GM21825 (cell line): ENCODE measurements around the gene TM9SF3.
"Not testable (repeated sequence)": the region's sequence is repeated elsewhere in the genome, so short reads cannot be mapped to it uniquely, and the experiment has no call there.

Source experiments
- ATAC-seq: cut with Tn5 transposase; IDR thresholded peaks from one replicate; pipeline ENCODE4 v1.9.1; 2021; ENCODE audit warnings: mild to moderate bottlenecking, moderate library complexity; ENCODE audit not compliant: unreplicated experiment

TM9SF3 gene

DNA sequence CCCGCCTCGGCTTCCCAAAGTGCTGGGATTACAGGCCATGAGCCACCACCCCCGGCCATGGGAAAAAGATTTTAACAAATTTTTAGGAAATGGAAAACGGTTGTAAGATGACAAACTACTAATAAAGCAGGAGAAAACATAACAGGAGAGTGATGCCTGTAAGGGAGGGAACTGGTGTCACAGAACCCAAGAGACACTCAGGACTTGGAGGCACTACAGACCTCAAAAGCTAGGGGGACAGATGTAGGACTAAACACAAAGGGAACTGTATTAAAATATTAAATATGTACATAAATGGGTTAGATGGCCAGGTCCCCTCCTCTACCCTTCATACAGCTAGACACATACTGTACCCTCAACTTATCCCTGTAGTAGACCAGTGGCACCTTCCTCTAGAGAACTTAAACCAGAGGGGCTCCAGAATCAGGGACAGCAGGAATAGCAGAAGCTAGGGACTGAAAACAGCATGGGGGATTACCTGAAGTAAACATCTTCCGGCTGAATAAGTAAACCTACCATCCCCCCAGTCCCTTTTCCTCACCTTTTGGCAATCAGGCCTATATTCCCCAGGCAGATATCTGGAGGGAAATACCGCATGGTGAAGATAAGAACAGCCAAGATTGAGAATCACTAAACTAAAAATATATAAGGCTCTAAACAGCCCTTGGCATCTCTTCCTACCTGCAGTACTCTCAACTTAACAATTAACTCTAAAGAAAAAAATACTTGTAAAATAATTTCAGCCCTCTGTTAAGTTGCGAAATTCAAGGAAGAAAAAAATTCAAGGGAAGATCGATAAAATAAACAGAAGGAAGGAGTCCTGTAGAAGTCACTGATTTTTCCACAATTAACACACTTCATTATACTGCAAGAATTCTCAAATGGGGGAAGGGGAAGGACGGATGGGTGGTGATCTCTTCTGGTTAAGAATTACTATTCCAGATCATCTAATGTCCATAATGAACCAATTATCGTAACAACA, 15.5 kb downstream of the TM9SF3 start:
- ATAC-seq, result no peak

DNA sequence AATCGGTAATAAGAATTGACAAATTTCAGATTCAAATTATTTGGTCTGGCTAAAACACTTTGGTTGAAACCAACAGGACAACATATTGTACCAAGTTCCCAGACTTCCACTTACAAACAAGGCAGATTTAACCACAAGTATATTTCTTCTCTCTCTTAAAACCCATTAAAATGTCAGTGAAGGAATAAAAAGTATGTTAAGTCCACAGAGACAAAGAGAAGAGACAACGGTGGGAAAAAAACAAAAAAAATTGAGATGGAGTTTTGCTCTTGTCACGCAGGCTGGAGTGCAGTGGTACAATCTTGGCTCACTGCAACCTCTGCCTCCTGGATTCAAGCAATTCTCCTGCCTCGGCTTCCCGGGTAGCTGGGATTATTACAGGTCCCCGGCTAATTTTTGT, 16.3 kb downstream of the TM9SF3 start:
- no peak for ATAC-seq

DNA sequence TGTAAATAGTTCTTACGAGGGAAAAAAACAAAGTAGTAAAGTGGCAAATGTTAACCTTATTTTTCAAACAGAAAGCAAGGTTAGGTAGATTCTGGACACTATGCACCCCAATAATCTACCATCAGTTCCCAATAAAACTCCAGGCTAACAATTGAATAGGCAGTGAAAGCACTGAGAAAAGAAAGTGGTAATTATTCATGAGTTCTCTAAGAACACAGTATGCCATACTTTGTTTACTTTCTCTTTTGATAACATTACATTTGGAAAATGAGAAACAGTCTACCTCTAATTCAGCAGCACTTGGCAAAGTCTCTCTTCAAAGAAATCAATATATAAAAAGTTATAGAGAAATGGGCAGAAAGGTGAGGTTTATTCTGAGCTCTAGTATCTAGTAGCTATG, 18.4 kb downstream of the TM9SF3 start:
- ATAC-seq, result no peak

DNA sequence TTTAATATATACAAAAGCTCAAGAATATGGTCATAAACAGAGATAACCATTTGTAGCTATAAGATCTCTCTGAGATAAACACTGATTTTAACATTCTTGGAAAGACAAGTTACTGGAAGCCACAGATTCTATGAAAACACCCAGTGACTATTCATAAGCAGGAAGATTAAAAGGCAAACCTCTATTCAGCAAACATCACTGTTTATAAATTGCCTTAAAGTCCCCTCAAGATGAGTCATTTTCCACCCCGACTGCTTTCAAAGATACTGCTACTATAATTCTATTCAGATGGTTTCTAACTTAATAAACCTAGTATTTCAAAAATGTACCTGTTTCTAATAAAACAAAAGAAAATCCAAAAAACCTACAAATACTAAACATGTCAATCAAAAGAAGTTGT, 21.0 kb downstream of the TM9SF3 start:
- no peak for ATAC-seq

DNA sequence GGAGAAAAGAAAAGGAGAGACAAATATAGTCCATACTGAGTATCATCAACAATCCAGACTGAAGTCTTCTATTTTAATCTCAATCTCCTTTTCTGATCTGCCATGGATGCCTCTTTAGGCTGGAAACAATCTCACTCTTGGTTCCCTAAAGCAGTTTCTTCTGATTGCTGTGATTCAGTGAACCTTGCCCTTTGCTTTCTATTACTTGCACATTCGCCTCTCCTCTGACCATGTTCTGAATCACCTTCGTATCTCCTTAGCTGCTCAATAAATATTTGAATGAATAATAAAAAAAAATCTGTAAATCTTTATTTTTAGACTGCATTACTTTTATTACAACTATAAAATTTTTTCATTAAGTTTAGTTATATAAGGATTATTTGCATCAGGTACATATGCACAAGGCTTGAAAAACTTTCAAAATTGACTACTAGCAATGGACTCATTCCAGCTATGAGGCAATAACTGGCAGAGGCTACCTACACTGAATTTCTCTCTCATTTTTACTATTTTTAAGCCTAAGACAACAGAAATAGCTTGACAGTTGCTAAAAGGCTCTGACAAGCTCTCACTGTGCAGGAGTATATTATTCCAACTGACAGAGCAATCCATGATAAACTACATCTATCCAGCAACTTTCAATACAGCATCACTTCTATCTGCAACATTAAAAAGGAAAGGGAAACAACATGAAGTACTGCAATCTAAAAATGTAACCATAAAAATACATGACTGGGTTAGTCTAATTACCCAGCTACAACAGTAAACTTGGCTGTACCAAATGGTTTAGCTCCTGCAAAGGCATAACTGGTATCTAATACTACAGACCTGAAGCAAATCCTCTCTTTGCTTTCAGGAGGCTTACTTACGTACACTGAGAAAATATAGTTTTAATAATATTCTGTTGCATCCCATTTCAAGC, 25.6 kb downstream of the TM9SF3 start:
- no peak for ATAC-seq

DNA sequence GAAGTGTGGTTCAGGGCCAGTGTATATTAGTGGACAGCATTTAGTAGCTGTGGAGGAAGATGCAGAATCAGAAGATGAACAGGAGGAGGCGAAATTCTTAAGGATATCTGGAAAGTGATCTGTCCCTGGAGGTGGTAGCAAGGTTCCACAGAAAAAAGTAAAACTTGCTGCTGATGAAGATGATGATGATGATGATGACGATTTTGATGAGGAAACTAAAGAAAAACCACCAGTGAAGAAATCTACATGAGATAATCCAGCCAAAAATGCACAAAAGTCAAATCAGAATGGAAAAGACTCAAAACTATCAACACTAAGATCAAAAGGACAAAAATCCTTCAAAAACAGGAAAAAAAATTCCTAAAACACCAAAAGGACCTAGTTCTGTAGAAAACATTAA, 26.3 kb downstream of the TM9SF3 start:
- no peak for ATAC-seq

DNA sequence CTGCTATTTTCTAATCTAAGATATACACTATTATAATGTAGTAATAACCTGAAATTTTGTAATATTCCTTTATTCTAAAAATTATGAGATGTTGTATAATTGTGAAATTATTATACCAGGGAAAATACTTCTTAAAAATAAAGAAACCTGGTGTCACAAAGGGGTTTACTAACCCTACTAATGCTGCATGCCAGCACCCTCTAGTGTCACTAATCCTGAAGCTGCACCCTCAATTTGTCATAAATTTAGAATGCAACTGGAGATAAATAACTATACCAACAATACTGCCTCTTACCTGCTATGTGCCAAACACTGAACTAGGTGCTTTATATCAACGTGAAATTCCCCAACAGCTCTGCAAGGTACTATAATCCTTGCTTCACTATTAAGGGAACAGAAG, 30.8 kb downstream of the TM9SF3 start:
- ATAC-seq, result no peak

DNA sequence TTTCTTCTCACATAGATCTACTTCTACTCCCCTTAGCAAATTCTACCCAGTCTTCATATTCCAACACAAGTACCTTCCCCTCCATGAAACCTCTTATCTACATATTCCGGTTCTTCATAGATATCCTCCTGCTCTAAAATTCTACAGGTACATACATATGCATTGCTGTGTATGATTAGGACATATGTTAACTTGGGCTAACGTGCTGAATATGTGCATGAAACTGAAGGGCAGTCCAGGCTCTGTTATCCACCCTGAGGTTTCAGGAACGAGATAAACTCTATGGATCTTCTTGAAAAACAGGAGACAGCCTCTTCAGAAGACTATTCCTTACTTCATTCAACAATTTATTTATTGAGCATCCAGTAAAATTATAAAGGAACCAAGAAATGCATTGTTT, 31.5 kb downstream of the TM9SF3 start:
- no peak for ATAC-seq

DNA sequence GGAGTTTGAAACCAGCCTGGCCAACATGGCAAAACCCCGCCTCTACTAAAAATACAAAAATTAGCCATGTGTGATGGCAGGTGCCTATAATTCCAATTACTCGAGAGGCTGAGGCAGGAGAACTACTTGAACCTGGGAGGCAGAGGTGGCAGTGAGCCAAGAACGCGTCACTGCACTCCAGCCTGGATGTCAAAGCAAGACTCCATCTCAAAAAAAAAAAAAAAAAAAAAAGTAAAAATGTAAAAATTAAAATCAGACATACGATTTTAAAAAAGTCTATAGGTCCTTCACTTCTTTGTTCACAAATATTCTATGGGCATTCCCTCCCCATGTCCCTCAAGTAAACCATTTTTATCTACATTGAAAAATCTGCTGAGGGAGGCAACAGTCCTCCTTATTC, 38.2 kb downstream of the TM9SF3 start:
- ATAC-seq, result no peak

DNA sequence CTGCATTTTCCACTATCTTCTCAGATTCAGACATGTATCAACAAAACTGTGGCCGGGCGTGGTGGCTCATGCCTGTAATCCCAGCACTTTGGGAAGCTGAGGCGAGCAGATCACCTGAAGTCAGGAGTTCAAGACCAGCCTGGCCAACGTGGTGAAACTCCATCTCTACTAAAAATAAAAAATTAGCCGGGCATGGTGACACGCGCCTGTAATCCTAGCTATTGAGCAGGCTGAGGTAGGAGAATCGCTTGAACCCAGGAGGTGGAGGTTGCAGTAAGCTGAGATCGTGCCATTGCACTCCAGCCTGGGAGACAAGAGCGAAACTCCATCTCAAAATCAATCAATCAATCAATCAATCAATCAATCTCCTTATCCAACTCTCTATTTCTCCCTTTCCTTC, 41.3 kb downstream of the TM9SF3 start:
- ATAC-seq, result not testable (repeated sequence)

DNA sequence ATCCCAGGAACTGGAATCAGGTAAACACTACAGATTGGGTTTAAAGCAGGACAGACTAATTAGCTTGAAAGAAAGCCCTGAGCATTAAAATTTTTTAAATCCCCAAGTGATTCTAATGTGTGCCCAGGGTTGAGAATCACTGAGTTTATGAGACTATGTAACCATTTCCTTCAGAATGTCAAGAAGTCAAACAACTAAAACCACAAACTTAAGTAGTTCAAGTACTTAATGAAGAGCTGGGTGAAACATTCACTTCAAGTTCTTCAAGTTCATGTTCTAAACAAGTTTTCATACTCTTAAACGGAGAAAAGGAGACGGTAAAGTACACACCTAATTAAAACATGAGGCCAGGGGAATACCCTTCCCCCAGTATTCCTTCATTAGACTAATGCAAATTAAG, 44.9 kb downstream of the TM9SF3 start:
- no peak for ATAC-seq

DNA sequence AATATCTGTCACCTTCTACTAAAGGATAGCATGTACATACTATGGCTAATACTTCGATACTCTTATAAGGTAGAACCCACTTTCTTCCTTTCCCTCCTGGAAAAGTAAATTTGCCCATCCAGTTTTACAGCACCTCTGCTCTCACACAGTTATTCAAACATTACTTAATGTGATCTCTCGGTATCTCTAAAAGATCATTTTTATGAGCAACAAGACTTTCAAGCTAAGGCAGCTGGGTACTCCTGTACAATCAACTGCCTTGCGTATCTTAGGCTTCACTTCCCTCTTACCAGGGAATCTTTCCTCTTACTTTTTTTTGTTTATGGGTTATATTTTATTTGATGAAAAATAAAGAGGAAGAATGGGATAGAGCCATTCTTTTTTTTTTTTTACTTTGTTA, 46.6 kb downstream of the TM9SF3 start:
- no peak for ATAC-seq

DNA sequence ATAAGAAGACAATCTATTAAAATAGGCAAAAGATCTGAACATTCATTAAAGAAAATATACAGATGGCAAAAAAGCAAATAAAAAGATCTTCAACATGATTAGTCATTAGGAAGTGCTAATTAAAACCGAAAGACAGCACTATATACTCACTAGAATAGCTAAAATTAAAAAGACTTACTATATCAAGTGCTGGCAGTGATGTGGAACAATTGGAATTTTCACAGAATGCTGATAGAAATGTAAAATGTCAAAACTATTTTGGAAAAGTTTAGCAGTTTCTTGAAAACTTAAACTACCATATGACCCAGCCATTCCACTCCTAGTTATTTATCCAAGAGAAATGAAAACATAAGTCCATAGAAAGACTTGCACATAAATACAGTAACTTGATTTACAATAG, 48.1 kb downstream of the TM9SF3 start:
- no peak for ATAC-seq

DNA sequence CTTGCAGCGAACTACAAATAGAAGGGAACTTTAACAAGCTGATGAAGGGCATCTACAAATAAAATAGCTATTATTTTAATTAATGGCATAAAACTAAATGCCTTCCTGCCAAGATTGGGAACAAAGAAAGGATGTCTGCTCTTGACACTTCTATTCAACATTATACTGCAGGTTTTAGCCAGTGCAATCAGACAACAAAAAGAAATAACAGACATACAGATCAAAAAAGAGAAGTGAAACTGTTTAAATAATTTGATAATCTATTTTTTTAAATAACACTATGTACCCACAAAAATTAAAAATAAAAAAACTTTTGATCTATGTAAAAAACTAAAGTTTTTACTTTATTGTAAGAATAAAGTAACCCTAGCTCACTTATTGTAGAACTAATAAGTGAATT, 50.7 kb downstream of the TM9SF3 start:
- ATAC-seq, result no peak

DNA sequence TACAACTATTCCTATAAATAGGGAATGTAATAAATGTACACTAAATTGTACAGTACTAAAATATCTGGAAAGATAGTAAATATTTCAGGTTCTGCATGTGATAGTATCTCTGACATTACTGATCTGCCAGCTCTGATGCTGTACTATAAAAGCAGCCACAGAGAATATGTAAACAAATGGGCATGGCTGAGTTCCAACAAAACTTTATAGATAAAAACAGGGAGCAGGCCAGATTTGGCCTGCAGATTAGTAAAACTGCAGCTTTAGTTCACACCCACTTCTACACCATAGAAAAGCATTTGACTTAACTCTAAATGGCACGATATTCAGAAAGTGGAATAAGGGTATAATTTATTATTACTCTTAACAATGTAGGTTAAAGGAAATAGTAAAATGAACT, 54.3 kb downstream of the TM9SF3 start:
- ATAC-seq, result no peak

DNA sequence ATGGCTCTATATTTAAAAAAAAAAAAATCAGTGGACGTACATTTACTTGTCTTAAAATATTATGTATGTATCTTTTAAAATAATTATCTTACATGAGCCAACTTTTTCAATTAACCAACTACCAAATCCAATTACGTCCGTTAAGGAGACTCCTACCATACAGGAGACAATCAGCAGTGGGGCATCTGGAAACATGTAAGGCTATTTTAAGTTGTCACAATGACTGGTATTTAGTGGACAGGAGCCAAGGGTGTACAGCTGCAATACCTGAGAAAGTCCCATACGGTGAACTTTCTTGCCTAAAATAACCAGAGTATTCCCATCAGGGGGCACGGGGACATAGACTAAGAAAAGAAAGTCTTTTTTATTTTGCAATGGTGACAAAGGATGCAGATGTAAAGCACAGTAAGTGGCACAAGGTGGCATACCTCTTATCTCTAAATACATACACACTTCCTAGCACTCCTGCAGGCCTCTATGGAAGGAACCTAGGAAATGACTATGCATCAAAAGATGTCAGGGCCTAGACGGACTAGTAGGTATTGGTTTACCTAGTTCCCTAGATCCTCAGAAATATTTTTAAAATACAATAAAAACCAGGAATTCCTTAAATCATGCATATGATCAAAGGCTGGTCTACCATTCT, 57.1 kb downstream of the TM9SF3 start:
- no peak for ATAC-seq

DNA sequence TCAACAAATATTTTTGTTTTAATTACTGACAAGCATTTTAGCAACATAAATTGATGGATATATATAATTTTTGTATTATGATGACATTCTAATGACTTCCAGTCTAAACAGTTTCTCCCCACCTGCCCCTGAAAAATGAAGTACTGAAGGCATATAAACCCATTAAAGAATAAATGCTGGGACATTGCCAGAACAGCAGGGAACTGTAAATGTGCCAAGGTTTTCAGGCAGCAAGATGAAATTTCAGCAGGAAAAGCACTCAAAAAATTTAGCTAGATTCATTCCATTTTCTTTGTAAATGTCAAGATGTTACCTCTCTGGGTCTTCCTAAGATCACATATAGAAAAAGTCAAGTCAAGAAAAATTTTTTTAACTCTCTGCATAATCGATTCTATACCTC, 62.1 kb downstream of the TM9SF3 start:
- ATAC-seq, result no peak

DNA sequence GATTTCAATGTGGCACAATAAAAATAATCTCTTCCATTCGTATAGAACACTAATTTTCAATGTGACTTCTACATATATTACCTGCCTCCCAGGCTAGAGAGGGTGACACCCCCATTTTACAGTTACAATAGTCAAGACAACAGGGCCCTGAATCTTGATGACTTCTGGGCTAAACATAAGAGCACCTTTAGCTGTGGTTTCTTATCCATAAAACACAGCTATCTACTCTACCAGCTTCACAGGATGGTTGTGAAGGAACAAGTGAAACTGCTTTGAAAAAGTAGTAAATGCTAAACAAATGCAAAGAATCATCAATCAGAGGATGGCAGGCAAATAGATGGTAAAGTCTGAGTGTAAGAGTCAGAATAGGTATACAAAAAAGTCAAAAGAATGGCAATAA, 69.5 kb downstream of the TM9SF3 start:
- no peak for ATAC-seq

DNA sequence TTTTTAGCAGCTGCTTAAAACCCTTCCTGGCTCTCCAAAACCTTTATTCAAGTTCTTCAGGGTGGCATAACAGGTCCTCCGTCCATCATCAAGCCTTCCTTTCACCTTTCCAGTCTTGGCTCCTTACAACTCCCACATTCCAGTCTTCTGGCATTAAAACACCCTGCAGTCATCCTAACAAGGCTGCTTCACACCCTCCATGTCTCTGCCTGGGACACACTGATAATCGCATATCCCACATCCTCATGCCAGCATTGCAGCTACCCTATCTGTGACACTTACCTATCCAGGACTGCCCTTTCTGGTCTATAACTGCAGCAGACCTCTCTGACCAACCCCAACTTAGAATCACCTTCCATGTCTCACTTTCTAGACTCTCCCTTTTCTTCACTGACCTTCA, 70.5 kb downstream of the TM9SF3 start:
- no peak for ATAC-seq

DNA sequence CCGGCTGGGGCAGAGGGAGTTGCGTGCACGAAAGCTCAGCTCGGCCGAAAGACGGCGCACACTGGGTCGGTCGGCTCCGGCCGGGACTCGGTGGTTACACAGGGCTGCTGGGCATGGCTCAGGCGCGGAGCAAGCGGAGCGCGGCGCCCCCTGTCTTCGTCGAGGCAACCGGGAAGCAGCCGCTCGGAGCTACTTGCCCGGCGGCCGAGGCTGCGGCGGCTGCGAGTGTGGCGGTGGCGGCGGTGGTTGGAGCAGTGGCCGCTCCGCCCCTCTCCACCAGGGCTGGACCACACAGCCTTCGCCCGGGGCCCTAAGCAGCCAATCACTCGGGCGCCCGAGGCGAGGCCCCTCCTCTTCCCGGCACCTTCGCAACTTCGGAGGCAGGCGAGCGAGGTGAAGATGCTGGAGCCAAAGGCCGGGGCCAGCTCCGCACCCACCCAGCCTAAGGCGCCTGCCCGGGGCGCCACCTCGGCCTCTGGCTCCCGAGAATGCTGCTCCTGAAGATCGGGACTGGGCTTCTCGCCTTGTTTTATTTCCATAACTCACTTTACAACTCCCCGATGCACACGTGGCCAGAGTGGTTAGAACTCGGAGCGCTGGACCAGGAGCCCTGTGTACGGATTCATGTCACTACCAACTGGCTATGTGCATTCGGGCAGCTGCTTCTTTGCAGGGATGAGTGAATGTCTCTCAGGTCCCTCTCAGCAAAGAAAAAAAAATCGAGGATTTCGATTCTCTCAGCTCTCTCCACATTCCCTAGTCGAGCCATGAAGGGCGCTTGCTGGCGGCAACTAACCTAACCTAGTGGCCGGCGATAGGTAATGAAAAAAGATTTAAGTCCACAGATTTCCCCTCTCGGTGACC, 72.9 kb downstream of the TM9SF3 start, which contains the start of gene TLL2:
Gene TLL2 (minus strand): TSS at position 229 of the 864 bp plus-strand sequence. CDS start 241 bp downstream, outside the sequence.
- ATAC-seq, result peak; percentile 62
